Neuronal stem cell (in vitro differentiated cells): Measurements from ENCODE around the gene LRRTM1.
A peak's percentile ranks its signal among the peaks of the same experiment; 100 is the strongest.

Experiments used
- DNase-seq: peaks from one replicate; pipeline ENCODE4 v3.0.0-alpha.2; 2013; ENCODE audit warnings: low spot score
- H2AFZ ChIP-seq: one replicate; pipeline ENCODE4 v1.6.1; 2013; ENCODE audit warnings: mild to moderate bottlenecking, low read length, inconsistent platforms
- H2AK5ac ChIP-seq: 2 replicates; pipeline ENCODE4 v1.6.1; 2013; ENCODE audit warnings: low read depth, mild to moderate bottlenecking, inconsistent platforms, low read length, moderate library complexity, mixed read lengths
- H2BK120ac ChIP-seq: 2 replicates; pipeline ENCODE4 v1.6.1; 2013; ENCODE audit warnings: low read depth, mild to moderate bottlenecking, inconsistent platforms, low read length, moderate library complexity, mixed read lengths
- H2BK12ac ChIP-seq: one replicate; pipeline ENCODE4 v1.6.1; 2013; ENCODE audit warnings: low read length, inconsistent platforms
- H2BK15ac ChIP-seq: 2 replicates; pipeline ENCODE4 v1.6.1; 2013; ENCODE audit warnings: mild to moderate bottlenecking, low read length, inconsistent platforms, mixed read lengths
- H2BK5ac ChIP-seq: one replicate; pipeline ENCODE4 v1.6.1; 2013; ENCODE audit warnings: inconsistent platforms, mild to moderate bottlenecking, low read length, moderate library complexity
- H3K14ac ChIP-seq: one replicate; pipeline ENCODE4 v1.6.1; 2013; ENCODE audit warnings: low read length, inconsistent platforms
- H3K18ac ChIP-seq: 2 replicates; pipeline ENCODE4 v1.6.1; 2013; ENCODE audit warnings: low read length, inconsistent platforms
- H3K23ac ChIP-seq: 2 replicates; pipeline ENCODE4 v1.6.1; 2013; ENCODE audit warnings: low read depth, mild to moderate bottlenecking, mixed read lengths, low read length, inconsistent platforms; ENCODE audit not compliant: poor library complexity
- H3K27ac ChIP-seq: replicated peaks from 3 replicates; pipeline ENCODE4 v1.5.1; 2013; ENCODE audit warnings: low read length, inconsistent platforms
- H3K27me3 ChIP-seq, 3 experiments: 2 replicates each; pipeline ENCODE4 v1.6.1; 2013; ENCODE audit warnings: low read length in 3 of 3, mild to moderate bottlenecking in 2 of 3, inconsistent platforms in 1 of 3, low read depth in 1 of 3, mixed read lengths in 1 of 3, moderate library complexity in 1 of 3; ENCODE audit not compliant: control insufficient read depth in 3 of 3, insufficient read depth in 3 of 3
- H3K36me3 ChIP-seq, 2 donors: replicated peaks in 1 of 2; 2 replicates each; pipeline ENCODE4 v1.6.1; 2013; ENCODE audit warnings: low read length in 2 of 2; ENCODE audit not compliant: control insufficient read depth in 2 of 2, insufficient read depth in 2 of 2
- H3K4ac ChIP-seq: 2 replicates; pipeline ENCODE4 v1.6.1; 2013; ENCODE audit warnings: inconsistent platforms, mild to moderate bottlenecking, low read length, moderate library complexity
- H3K4me1 ChIP-seq, 2 donors: 1 replicate in 1 of 2; 2 replicates in 1 of 2; pipeline ENCODE4 v1.6.1; 2013; ENCODE audit warnings: low read length in 2 of 2, low read depth in 1 of 2; ENCODE audit not compliant: control insufficient read depth in 2 of 2, insufficient read depth in 1 of 2
- H3K4me2 ChIP-seq: one replicate; pipeline ENCODE4 v1.6.1; 2013; ENCODE audit warnings: mild to moderate bottlenecking, low read length, inconsistent platforms; ENCODE audit not compliant: insufficient read depth, poor library complexity, severe bottlenecking
- H3K4me3 ChIP-seq, 2 donors: 2 replicates each; pipeline ENCODE4 v1.5.1; 2013; ENCODE audit warnings: low read length in 2 of 2, mild to moderate bottlenecking in 2 of 2, inconsistent platforms in 1 of 2, moderate library complexity in 1 of 2
- H3K79me1 ChIP-seq: one replicate; pipeline ENCODE4 v1.6.1; 2013; ENCODE audit warnings: low read depth, mild to moderate bottlenecking, inconsistent platforms, low read length, moderate library complexity
- H3K9ac ChIP-seq: one replicate; pipeline ENCODE4 v1.6.1; 2013; ENCODE audit warnings: mild to moderate bottlenecking, low read depth, low read length, inconsistent platforms; ENCODE audit not compliant: poor library complexity
- H3K9me3 ChIP-seq, 2 donors: replicated peaks in 1 of 2; 2 replicates each; pipeline versions ENCODE3 to v1.6.1; 2013; ENCODE audit warnings: low read length in 2 of 2, mild to moderate bottlenecking in 2 of 2, inconsistent platforms in 1 of 2, low read depth in 1 of 2, mixed read lengths in 1 of 2, moderate library complexity in 1 of 2; ENCODE audit not compliant: control insufficient read depth in 2 of 2, insufficient read depth in 1 of 2
- H4K8ac ChIP-seq: one replicate; pipeline ENCODE4 v1.6.1; 2013; ENCODE audit warnings: low read depth, mild to moderate bottlenecking, inconsistent platforms, low read length, moderate library complexity
- H4K91ac ChIP-seq: one replicate; pipeline ENCODE4 v1.6.1; 2013; ENCODE audit warnings: low read length, low read depth, mild to moderate bottlenecking, inconsistent platforms; ENCODE audit not compliant: poor library complexity
- WGBS, 2 donors: extraction: QIAGEN DNeasy Blood & Tissue Kit; methylation state at CpG; one replicate each; pipeline ENCODE4 v1.1.7; 2013; ENCODE audit warnings: missing lambda C conversion rate in 2 of 2, mixed read lengths in 1 of 2; ENCODE audit not compliant: insufficient read length in 2 of 2, insufficient replicate concordance in 1 of 2; ENCODE audit errors: extremely low coverage in 2 of 2; 5-methylcytosine and 5-hydroxymethylcytosine counted together

LRRTM1 gene

DNA sequence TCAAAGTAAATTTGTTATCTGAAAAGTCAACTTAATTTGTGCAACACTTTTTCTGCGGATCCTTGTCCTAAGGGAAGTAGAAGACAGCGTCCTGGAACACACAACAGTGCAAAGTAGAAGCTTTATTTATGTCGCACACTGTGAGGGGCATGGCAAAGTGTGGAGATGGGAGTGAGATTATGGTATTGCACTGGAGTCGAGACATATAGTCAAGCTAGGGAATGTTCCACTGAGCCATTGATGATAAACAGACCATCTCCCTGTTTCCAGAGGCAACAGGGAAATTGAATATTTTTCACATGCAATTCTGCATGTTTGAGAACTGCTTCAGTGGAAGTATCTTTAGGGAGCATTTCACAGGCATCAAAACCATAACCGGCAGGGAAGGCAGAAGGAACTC lies 46.2 kb downstream of the LRRTM1 start:
- Histone ChIP-seq H2BK12ac (no peak overlapping the region), H2BK15ac (no peak overlapping the region), H3K4me2 (no peak overlapping the region), H3K27ac (no peak overlapping the region), H3K23ac (no peak overlapping the region), H2AFZ (no peak overlapping the region), H3K4me1 (peaks cover 0 to 7% of the 10 kb centered on the region in 2 donors), H3K27me3 (no peaks in the 10 kb centered on the region), H2BK120ac (no peak overlapping the region), H4K91ac (no peak overlapping the region), H2BK5ac (no peak overlapping the region), H4K8ac (no peak overlapping the region), H3K4me3 (no peak overlapping the region), H3K79me1 (no peaks in the 10 kb centered on the region), H3K9me3 (no peaks in the 10 kb centered on the region), H3K14ac (no peak overlapping the region), H3K36me3 (no peaks in the 10 kb centered on the region), H3K18ac (no peak overlapping the region), H3K9ac (no peak overlapping the region), H2AK5ac (no peak overlapping the region), H3K4ac (no peak overlapping the region)
- no peak for DNase-seq
- WGBS, 2 donors, result no CpG with 5 or more reads among the region's 5 CpGs

DNA sequence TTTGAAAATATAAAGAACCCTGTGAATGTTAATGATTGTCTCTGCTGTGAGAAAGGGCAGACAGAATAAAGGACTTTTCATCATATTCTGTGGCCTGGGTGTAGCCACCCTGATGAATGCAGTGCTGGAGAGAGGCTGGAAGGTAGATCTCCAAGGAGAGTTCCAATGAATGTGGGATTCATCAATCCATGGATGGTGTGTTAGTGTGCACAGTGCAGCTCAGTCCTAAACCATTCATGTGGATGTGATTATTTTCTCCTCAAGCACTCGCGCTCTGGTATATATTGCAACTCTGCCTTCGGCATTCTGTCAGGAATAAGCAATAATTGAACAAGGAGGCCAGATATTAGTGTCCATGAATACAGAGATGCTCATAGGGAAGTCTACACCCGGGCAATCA lies 47.1 kb downstream of the LRRTM1 start:
- H4K8ac ChIP-seq, result no peak overlapping the region
- no peaks in the 10 kb centered on the region for H3K36me3 ChIP-seq
- H3K23ac ChIP-seq, result no peak overlapping the region
- no peak overlapping the region for H2AK5ac ChIP-seq
- DNase-seq, result no peak
- no peak overlapping the region for H3K9ac ChIP-seq
- no CpG with 5 or more reads among the region's 4 CpGs for WGBS, 2 donors
- H3K4me1 ChIP-seq, result peaks cover 0 to 7% of the 10 kb centered on the region in 2 donors
- H3K4me3 ChIP-seq, result no peak overlapping the region
- H3K27me3 ChIP-seq, result no peaks in the 10 kb centered on the region
- no peak overlapping the region for H3K4me2 ChIP-seq
- H4K91ac ChIP-seq, result no peak overlapping the region
- H3K4ac ChIP-seq, result no peak overlapping the region
- H3K9me3 ChIP-seq, result no peaks in the 10 kb centered on the region
- no peaks in the 10 kb centered on the region for H3K79me1 ChIP-seq
- no peak overlapping the region for H2BK15ac ChIP-seq
- H2BK120ac ChIP-seq, result no peak overlapping the region
- H3K14ac ChIP-seq, result no peak overlapping the region
- H3K18ac ChIP-seq, result no peak overlapping the region
- H3K27ac ChIP-seq, result no peak overlapping the region
- H2AFZ ChIP-seq, result no peak overlapping the region
- H2BK5ac ChIP-seq, result no peak overlapping the region
- no peak overlapping the region for H2BK12ac ChIP-seq

DNA sequence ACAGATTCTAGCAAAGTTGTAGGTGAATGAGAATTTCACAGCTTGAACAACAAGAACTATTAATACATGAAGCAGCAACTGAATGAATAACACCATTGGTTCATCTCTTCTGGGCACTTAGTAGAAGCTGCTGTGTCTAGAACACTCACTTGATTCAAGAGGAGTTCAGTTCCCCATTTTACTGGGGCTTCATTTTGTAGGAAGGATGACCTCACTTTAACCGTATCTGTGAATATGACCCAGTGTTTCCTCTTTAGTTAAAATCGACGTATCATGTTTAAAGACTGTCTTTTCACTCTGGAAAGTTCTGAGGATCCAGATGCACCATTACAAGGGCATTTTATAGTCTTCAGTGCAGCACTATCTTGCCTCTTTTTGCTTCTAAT lies 47.8 kb downstream of the LRRTM1 start:
- H3K4ac ChIP-seq, result no peak overlapping the region
- H2AFZ ChIP-seq, result no peak overlapping the region
- no peaks in the 10 kb centered on the region for H3K9me3 ChIP-seq
- no peak overlapping the region for H2BK15ac ChIP-seq
- no peak overlapping the region for H2BK12ac ChIP-seq
- no peak overlapping the region for H3K9ac ChIP-seq
- no peak overlapping the region for H3K27ac ChIP-seq
- no peak overlapping the region for H2BK120ac ChIP-seq
- no peak overlapping the region for H3K4me2 ChIP-seq
- H3K4me3 ChIP-seq, result no peak overlapping the region
- H3K79me1 ChIP-seq, result no peaks in the 10 kb centered on the region
- peaks cover 0 to 7% of the 10 kb centered on the region in 2 donors for H3K4me1 ChIP-seq
- H3K14ac ChIP-seq, result no peak overlapping the region
- H2BK5ac ChIP-seq, result no peak overlapping the region
- H4K8ac ChIP-seq, result no peak overlapping the region
- no peak overlapping the region for H3K18ac ChIP-seq
- no peak for DNase-seq
- H4K91ac ChIP-seq, result no peak overlapping the region
- no peaks in the 10 kb centered on the region for H3K36me3 ChIP-seq
- no peak overlapping the region for H2AK5ac ChIP-seq
- H3K23ac ChIP-seq, result no peak overlapping the region
- WGBS, 2 donors, result no CpG with 5 or more reads among the region's 3 CpGs
- H3K27me3 ChIP-seq, result no peaks in the 10 kb centered on the region

DNA sequence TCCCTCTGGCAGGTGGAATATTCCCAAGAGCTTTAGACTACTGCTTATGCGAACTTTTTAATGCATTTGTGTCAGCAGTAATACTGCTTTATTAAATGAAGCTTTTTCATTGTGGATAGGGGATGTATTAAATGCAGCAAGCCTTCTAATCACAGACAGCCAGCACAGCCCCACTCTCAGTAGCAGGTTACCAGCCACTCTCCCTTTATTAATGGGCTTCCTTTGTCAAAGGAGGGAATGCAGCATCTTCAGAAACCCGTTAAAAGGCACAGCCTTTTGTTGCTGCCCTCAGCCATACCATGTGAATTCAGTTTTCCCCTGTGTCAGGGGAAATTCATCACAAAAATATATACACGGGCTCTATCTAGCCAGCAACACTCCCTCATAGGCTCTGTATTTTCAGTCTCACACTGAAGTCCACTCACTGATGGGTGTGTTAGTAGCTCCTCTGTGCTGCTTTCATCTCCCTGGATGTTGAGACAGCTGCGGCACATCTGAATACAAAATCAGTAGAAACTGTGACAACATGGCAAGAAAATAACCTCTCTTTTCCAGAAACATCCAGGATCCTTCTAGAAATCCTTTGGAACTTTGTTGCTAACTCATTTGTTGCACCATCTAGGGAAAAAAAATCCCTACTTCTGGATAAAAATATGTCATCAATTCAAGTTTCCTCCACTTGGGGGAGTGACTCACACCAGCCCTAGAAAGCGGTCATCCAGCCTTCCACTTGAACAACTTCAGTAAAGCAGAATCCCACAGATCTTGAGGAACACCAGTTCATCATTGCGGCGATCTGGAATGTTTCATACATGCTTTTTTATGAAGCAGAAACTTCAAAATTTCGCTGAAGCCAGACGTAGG lies 48.4 kb downstream of the LRRTM1 start:
- no CpG with 5 or more reads among the region's 9 CpGs for WGBS, 2 donors

More for the DNA sequence above, 48.4 kb downstream of the LRRTM1 start:
- Histone ChIP-seq H3K9ac (no peak overlapping the region), H3K23ac (no peak overlapping the region), H3K14ac (no peak overlapping the region), H3K4me1 (peaks cover 0 to 7% of the 10 kb centered on the region in 2 donors), H3K4ac (no peak overlapping the region), H4K91ac (no peak overlapping the region), H3K9me3 (no peaks in the 10 kb centered on the region), H3K36me3 (no peaks in the 10 kb centered on the region), H2BK120ac (no peak overlapping the region), H3K4me2 (no peak overlapping the region), H4K8ac (no peak overlapping the region), H3K79me1 (no peaks in the 10 kb centered on the region), H2BK12ac (no peak overlapping the region), H2BK15ac (no peak overlapping the region), H3K27me3 (no peaks in the 10 kb centered on the region), H3K4me3 (no peak overlapping the region), H2AK5ac (no peak overlapping the region), H2AFZ (peak overlapping the region; percentile 32), H2BK5ac (no peak overlapping the region), H3K27ac (no peak overlapping the region), H3K18ac (no peak overlapping the region)
- DNase-seq, result peak; percentile 26
